ENCODE results near the gene ARHGAP26.
A peak's percentile ranks its signal among the peaks of the same experiment; 100 is the strongest.
"Not testable (repeated sequence)": the region's sequence is repeated elsewhere in the genome, so short reads cannot be mapped to it uniquely, and the experiment has no call there.

The ARHGAP26 gene

DNA sequence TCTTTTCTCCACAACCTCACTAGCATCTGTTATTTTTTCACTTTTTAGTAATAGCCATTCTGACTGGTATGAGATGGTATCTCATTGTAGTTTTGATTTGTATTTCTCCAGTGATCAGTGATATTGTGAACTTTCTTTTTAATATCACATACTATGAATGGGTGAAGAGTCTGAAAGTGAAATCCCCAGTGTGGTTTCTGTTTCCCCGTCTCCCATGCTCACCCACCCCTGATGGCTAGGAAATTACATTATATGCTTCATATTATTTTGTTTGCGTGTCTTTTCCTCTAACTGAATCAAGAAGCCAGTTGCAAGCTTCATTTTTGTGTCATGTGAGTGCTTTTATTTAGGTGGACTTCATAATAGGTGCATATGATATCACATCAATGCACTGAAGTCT is 171.1 kb downstream of the ARHGAP26 start:
- no peak for DNase-seq

- no peak for DNase-seq
Measured at GRCh38 chr5:142942901-142943300, 172.7 kb downstream of the ARHGAP26 start.

- no peak for DNase-seq
Measured at GRCh38 chr5:142944140-142944539, 174.0 kb downstream of the ARHGAP26 start.

- no peak for DNase-seq
Measured at GRCh38 chr5:142945321-142945720, 175.1 kb downstream of the ARHGAP26 start.

DNA sequence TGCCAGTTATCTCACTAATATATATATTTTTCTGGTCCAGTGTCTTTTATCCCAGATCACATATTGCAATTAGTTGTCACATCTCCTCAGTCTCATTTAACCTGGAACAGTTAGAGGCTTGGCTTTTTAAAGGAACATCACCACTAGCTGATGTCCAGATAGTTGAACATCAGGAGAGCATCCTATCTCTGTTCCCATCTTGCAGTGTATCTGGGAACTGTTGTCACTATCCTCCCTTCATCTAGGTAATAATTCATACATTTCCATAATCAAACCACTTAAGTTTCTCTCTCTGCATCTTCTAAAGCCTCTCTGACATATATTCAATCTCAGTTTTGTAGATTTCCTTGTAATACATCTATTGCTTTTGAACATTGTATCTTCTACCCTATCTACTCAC is 175.7 kb downstream of the ARHGAP26 start:
- DNase-seq: no peak

DNA sequence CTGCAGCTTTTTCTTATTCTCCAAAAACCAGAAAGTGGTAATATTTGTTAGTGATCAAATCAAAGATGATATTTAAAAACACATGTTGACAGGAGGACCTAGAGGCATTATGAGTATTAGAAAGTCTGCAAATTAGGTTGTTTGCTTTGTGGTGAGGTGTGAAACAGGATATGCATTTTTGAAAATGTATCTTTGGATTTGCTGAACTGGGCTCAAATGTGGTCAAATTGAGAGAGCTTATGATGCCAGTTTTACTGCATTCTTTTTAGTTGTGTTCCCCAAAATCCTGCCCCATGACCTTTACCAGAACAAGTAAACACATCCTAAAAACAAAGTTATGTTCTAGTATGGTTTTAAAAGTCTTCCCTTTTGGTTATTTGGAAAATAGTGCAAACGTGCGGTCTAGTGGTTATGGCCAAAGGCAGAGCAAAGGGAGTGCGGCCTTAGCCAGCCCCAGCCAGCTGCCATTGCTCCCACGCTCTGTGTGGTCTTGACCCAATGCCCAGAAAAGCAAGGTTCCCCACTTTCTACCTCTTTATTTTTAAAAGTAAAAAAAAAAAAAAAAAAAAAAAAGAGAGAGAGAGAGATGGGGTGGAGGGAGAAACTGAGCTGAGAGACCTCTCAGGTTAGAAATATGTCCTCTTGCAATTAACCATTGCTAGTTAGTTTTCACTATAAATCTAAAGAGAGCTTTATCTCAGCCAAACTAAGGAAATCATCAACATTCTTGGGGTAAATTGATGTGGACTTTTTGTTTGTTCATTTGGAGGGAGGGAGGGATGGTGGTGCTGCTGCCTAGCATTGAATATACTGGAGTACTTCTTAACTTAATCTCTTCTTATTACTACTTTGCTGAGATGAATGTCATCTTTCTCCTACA is 176.6 kb downstream of the ARHGAP26 start:
- no peak for DNase-seq

GRCh38 chr5:142947427-142947709 is 177.2 kb downstream of the ARHGAP26 start:
- no peak for DNase-seq

DNA sequence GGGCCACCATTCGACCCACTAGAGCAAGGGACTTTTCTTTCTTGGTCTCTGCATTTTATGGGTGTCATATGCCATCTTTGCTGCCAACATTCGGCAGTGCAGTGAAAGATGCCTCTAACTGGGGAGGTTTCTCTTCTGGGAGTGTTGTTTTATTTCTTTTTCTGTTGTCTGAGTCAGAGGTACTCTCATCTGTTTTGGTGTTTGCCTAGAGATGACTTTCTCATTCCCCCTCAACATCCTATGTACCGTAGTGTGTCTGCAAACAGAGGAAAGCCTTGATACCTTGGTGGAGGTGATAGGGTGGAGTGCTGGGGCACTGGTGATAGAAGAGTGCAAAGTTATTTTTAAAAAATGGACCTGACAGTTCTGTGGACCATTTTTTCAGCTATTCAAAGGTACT is 182.1 kb downstream of the ARHGAP26 start:
- DNase-seq: no peak

GRCh38 chr5:142952871-142953270 is 182.7 kb downstream of the ARHGAP26 start:
- not testable (repeated sequence) for DNase-seq

GRCh38 chr5:142954455-142954854 is 184.3 kb downstream of the ARHGAP26 start:
- no peak for DNase-seq

GRCh38 chr5:142955628-142956027 is 185.5 kb downstream of the ARHGAP26 start:
- no peak for DNase-seq

DNA sequence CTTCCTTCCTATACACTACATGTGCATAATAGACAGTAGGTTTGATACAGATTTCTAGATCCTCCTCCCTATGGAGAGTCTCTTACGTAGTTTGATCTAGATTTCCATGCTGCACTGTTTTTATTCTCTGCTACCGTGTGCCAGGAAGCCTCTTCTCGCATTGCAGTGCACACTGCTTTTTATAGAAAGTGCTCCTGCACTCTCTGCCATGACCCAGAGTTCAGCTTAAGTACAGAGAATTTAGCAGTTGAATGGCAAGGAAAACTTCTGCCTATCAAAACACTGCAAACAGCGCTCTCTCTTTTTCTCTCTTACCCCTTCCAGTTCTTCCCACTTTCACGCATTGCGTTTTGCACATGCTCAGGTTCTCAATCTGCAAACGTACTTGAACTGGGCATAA is 187.4 kb downstream of the ARHGAP26 start:
- no peak for DNase-seq

GRCh38 chr5:142958944-142959682 is 188.9 kb downstream of the ARHGAP26 start:
- peak in 1 of 3 experiments; percentile 20 for DNase-seq

- DNase-seq: no peak
Measured at GRCh38 chr5:142959683-142960657, 189.8 kb downstream of the ARHGAP26 start.

GRCh38 chr5:142961440-142962173 is 191.4 kb downstream of the ARHGAP26 start:
- DNase-seq: no peak

GRCh38 chr5:142962174-142962533 is 192.0 kb downstream of the ARHGAP26 start:
- no peak for DNase-seq

DNA sequence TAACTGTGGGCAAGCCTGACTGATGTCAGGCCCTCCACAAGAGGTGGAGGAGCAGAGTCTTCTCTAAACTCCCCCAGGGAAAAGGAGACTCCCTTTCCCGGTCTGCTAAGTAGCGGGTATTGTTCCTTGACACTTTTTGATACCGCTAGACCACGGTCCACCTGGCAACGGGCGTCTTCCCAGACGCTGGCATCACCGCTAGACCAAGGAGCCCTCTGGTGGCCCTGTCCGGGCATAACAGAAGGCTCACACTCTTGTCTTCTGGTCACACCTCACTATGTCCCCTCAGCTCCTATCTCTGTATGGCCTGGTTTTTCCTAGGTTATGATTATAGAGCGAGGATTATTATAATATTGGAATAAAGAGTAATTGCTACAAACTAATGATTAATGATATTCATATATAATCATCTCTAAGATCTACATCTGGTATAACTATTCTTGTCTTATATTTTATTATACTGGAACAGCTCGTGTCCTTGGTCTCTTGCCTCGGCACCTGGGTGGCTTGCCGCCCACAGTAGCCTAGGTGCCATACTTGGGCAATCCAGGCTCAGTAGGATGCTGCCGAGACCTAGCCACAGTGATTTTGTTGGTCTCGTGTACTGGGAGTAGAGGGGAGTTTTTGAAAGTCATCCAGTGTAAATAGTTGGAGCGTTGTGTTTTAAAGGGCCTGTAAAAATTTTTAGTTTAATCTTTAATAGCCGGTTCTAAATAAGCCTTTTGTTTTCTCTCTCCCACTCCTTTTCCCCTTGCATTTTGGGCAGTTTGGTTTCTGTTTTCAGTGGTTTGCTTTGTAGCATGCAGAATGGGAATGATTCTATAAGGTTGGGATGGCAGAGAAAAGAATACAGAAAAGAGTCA is 195.3 kb downstream of the ARHGAP26 start:
- DNase-seq: not testable (repeated sequence)

- DNase-seq: no peak
Measured at GRCh38 chr5:142966121-142966420, 195.9 kb downstream of the ARHGAP26 start.

GRCh38 chr5:142969186-142969585 is 199.0 kb downstream of the ARHGAP26 start:
- DNase-seq: no peak

DNA sequence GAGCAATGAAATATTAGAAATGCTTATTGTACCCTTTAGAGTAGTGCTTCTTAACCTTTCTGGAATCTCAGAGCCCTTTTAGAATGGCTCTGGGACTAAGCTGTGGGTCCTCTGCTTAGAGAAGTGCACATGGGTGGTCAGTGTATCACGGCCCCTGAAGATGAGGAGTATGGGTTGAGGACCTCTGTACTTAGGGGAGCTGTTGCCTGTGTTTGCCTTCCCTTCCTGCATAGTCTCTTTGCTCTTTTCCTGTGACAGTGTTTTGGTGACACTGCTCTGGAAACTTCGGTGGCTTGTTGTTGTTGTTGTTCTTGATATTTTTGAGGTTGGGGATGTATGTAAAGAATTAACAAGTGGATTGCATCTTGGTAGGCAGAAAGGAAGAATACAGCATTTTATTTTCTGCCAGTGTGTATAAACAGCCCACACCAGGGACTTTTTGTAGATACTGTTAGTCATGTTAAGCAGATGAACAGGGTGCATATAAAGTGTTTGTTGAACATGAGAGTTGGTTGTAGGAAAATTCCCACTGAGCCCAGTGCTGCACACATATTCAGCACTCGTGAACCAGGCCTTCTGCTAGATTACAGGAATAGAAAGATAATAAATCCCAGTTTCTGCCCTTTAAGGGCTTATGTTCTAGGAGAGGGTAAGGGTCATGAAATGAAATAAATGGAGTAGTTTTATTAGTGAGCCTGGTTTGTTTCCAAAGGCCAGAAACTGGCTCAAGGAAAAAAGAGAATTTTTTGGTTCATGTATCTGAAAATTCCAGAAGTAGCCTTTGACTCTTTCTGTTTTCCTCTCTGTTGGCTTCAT is 199.7 kb downstream of the ARHGAP26 start:
- DNase-seq: no peak

All from NCI-H1417 (cell line).